A673 (cell line): ENCODE data around the gene NAV2.

Experiments
- CTCF ChIP-seq: fragments of 300-800, 200-600 bp; sonication (generic); conservative IDR thresholded peaks from 2 replicates; pipeline ENCODE4 v1.5.1; 2017; ENCODE audit warnings: low read depth, mild to moderate bottlenecking, antibody characterized with exemption, low read length, moderate library complexity, mixed read lengths
- EZH2 ChIP-seq: fragments of 200-600 bp; sonication (generic); IDR thresholded peaks from 2 replicates; pipeline ENCODE4 v1.6.1; 2017; ENCODE audit warnings: borderline replicate concordance, low read depth, mild to moderate bottlenecking, mixed read lengths, antibody characterized with exemption, low read length; ENCODE audit not compliant: poor library complexity, severe bottlenecking

GRCh38 chr11:19696073-19696472, 16.6 kb upstream of the NAV2 start:
- no peak for TF ChIP-seq CTCF
- no peak for TF ChIP-seq EZH2
